Erythroblast (primary cell): ENCODE results near the gene CDC27.

Source experiments
- GATA1 ChIP-seq: IDR thresholded peaks from 2 replicates; pipeline ENCODE4 v1.6.1; 2011; ENCODE audit warnings: low read depth, mild to moderate bottlenecking, control low read depth, low read length, moderate library complexity
- POLR2A ChIP-seq: IDR thresholded peaks from 2 replicates; pipeline ENCODE4 v1.6.1; 2011; ENCODE audit warnings: mild to moderate bottlenecking, low read length

DNA sequence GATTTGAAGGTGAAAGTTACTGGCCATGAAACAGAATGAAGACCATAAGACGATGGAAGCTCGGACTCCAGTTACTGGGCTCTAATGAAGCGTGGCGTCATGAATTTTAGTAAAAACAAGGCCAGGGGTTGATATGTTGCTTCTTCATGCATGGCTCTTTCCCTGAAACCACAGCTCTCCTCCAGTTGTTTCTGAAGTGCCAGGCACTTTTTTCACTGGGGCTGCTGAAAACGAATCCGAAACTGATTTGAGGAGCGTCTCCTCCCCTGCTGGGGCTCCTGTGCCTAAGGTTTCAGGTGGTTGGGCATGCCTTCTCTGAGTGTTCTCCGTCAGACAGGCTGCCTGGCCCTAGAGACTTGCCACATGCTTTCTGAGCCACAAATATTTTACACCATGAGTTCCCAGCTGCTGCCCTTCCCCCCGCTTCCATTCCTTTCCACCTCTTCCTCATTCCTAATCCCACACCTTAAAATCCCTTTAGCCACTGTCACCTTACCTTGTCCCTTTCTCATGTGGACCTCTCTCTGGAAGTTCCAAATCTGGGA lies 16.4 kb upstream of the CDC27 start:
- no peak for TF ChIP-seq POLR2A
- no peak for TF ChIP-seq GATA1
